Ovary (tissue), 3 donors: Measurements from ENCODE around the gene HOXB1.

Source experiments
- CTCF ChIP-seq, 3 donors: fragments of 450-650 bp in 2 of 3; fragments of 200-600 bp in 1 of 3; IDR thresholded peaks; one replicate each; pipeline versions ENCODE4 v1.5.1 to v1.8.0; 2016 to 2022; ENCODE audit warnings: antibody characterized with exemption in 3 of 3, mild to moderate bottlenecking in 1 of 3
- EP300 ChIP-seq: sonication (generic); formaldehyde crosslinking; IDR thresholded peaks from one replicate; pipeline ENCODE4 v1.6.1; 2017; ENCODE audit warnings: antibody characterized with exemption
- donor health status: DM: no; HTN: no; CAD: no.

GRCh38 chr17:48551596-48552465 is 21.0 kb upstream of the HOXB1 start:
- no peak for TF ChIP-seq CTCF (IDR thresholded peaks at IDR 0.05)
- no peak for TF ChIP-seq EP300
